ENCODE data around the gene DSP. TPM values are rescaled to one million over a fixed set of nuclear protein-coding genes. Genes with fewer than 3 reads are reported as not detected.
A peak's percentile ranks its signal among the peaks of the same experiment; 100 is the strongest.

DSP gene
- total and polyA plus RNA-seq, 2 of the 13 experiments (the other 11 are each of a cell fraction or from before 2014, with no cell fraction given) = 89.8 to 117 TPM

DNA sequence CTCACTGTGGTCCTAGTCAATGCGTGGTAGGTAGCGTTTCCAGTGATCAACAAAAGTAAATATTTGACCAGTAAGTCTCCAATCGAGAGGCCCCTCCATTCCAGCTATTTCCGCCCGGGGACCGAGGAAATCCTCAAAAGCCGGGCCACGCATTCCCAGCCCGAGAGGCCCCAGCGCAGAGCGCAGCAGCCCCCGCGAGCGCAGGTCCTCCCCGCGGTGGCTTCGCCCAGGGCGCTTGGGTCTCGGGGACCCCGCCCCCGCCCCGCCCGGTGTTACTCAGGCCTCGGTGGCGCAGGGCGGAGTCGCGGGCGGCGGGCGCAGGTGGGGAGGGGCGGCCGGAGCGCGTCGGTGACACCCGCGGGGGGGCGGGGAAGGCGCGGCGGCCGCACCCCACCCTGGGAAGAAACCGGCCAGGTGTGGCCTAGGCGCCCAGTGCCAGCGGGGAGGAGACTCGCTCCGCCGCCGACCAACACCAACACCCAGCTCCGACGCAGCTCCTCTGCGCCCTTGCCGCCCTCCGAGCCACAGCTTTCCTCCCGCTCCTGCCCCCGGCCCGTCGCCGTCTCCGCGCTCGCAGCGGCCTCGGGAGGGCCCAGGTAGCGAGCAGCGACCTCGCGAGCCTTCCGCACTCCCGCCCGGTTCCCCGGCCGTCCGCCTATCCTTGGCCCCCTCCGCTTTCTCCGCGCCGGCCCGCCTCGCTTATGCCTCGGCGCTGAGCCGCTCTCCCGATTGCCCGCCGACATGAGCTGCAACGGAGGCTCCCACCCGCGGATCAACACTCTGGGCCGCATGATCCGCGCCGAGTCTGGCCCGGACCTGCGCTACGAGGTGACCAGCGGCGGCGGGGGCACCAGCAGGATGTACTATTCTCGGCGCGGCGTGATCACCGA lies at the start of gene DSP (continued):
- TF ChIP-seq, protein P1, sequence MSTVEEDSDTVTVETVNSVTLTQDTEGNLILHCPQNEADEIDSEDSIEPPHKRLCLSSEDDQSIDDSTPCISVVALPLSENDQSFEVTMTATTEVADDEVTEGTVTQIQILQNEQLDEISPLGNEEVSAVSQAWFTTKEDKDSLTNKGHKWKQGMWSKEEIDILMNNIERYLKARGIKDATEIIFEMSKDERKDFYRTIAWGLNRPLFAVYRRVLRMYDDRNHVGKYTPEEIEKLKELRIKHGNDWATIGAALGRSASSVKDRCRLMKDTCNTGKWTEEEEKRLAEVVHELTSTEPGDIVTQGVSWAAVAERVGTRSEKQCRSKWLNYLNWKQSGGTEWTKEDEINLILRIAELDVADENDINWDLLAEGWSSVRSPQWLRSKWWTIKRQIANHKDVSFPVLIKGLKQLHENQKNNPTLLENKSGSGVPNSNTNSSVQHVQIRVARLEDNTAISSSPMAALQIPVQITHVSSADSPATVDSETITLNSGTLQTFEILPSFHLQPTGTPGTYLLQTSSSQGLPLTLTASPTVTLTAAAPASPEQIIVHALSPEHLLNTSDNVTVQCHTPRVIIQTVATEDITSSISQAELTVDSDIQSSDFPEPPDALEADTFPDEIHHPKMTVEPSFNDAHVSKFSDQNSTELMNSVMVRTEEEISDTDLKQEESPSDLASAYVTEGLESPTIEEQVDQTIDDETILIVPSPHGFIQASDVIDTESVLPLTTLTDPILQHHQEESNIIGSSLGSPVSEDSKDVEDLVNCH (CRISPR knock-in tag; IDR thresholded peaks at IDR 0.05) = no peak; the same call in 1 of the 2 replicates
- TF ChIP-seq TAF15 (IDR thresholded peaks at IDR 0.05; ENCODE audit: low read depth, low read length, poor library complexity, severe bottlenecking) = no peak
- TF ChIP-seq, protein P2, sequence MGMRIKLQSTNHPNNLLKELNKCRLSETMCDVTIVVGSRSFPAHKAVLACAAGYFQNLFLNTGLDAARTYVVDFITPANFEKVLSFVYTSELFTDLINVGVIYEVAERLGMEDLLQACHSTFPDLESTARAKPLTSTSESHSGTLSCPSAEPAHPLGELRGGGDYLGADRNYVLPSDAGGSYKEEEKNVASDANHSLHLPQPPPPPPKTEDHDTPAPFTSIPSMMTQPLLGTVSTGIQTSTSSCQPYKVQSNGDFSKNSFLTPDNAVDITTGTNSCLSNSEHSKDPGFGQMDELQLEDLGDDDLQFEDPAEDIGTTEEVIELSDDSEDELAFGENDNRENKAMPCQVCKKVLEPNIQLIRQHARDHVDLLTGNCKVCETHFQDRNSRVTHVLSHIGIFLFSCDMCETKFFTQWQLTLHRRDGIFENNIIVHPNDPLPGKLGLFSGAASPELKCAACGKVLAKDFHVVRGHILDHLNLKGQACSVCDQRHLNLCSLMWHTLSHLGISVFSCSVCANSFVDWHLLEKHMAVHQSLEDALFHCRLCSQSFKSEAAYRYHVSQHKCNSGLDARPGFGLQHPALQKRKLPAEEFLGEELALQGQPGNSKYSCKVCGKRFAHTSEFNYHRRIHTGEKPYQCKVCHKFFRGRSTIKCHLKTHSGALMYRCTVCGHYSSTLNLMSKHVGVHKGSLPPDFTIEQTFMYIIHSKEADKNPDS (CRISPR knock-in tag; IDR thresholded peaks at IDR 0.05) = peak; percentile 83
- peak; percentile 76 for TF ChIP-seq MYC (CRISPR knock-in tag; IDR thresholded peaks at IDR 0.05; ENCODE audit: borderline replicate concordance)
- peak; percentile 88 for TF ChIP-seq SOX5 (CRISPR knock-in tag; IDR thresholded peaks at IDR 0.05; ENCODE audit: borderline replicate concordance)
- TF ChIP-seq MYNN (CRISPR knock-in tag; IDR thresholded peaks at IDR 0.05; ENCODE audit: low read depth) = no peak
- TF ChIP-seq SYNCRIP (IDR thresholded peaks at IDR 0.05; ENCODE audit: insufficient read depth, low read depth, low read length) = no peak
- TF ChIP-seq ZNF546 (CRISPR knock-in tag; conservative IDR thresholded peaks at IDR 0.05) = peak; percentile 74
- peak; percentile 70 for TF ChIP-seq DMAP1 (CRISPR knock-in tag; IDR thresholded peaks at IDR 0.05)
- TF ChIP-seq CCAR2 (optimal IDR thresholded peaks at IDR 0.05; ENCODE audit: low read depth, low read length) = no peak
- no peak for TF ChIP-seq NPAS2 (CRISPR knock-in tag; IDR thresholded peaks at IDR 0.05; ENCODE audit: borderline replicate concordance)
- 0 out of 2 replicates have a peak, but pooled peaks have one; percentile 76 for TF ChIP-seq TBP (CRISPR knock-in tag; IDR thresholded peaks at IDR 0.05)
- peak; percentile 91 for TF ChIP-seq ZNF235 (CRISPR knock-in tag; IDR thresholded peaks at IDR 0.05; ENCODE audit: borderline replicate concordance)
- no peak for TF ChIP-seq ZNF775 (CRISPR knock-in tag; IDR thresholded peaks at IDR 0.05; ENCODE audit: borderline replicate concordance)
- peak; percentile 92; the same call in 1 of the 2 replicates for TF ChIP-seq FIP1L1 (IDR thresholded peaks at IDR 0.05; ENCODE audit: borderline replicate concordance, insufficient read depth, low read depth, low read length)
- no peak for TF ChIP-seq PRPF4 (IDR thresholded peaks at IDR 0.05; ENCODE audit: low read depth, low read length, poor library complexity, severe bottlenecking)
- TF ChIP-seq ZNF547 (CRISPR knock-in tag; IDR thresholded peaks at IDR 0.05) = peak; percentile 39
- no peak for TF ChIP-seq ZNF530 (CRISPR knock-in tag; IDR thresholded peaks at IDR 0.05; ENCODE audit: low read depth)
- TF ChIP-seq ZSCAN9 (CRISPR knock-in tag; IDR thresholded peaks at IDR 0.05; ENCODE audit: borderline replicate concordance) = peak; percentile 92
- TF ChIP-seq ZNF460 (CRISPR knock-in tag; IDR thresholded peaks at IDR 0.05; ENCODE audit: borderline replicate concordance) = peak; percentile 70; the same call in 1 of the 2 replicates
- TF ChIP-seq MIXL1 (CRISPR knock-in tag; IDR thresholded peaks at IDR 0.05) = peak; percentile 19; the same call in 1 of the 2 replicates
- TF ChIP-seq ZNF138 (CRISPR knock-in tag; IDR thresholded peaks at IDR 0.05; ENCODE audit: low read depth) = no peak
- TF ChIP-seq ZMAT3 (CRISPR knock-in tag; conservative IDR thresholded peaks at IDR 0.05) = peak; percentile 65
- 0 out of 2 replicates have a peak, but pooled peaks have one; percentile 56 for TF ChIP-seq ZNF549 (CRISPR knock-in tag; IDR thresholded peaks at IDR 0.05)
- TF ChIP-seq, protein P3, sequence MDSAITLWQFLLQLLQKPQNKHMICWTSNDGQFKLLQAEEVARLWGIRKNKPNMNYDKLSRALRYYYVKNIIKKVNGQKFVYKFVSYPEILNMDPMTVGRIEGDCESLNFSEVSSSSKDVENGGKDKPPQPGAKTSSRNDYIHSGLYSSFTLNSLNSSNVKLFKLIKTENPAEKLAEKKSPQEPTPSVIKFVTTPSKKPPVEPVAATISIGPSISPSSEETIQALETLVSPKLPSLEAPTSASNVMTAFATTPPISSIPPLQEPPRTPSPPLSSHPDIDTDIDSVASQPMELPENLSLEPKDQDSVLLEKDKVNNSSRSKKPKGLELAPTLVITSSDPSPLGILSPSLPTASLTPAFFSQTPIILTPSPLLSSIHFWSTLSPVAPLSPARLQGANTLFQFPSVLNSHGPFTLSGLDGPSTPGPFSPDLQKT (CRISPR knock-in tag; IDR thresholded peaks at IDR 0.05; ENCODE audit: borderline replicate concordance) = 0 out of 2 replicates have a peak, but pooled peaks have one; percentile 56
